SK-N-SH (cell line): ENCODE measurements around the gene SLC45A1.

ENCODE experiments used
- CTCF ChIP-seq: fragments of 200-600 bp; sonication (generic); IDR thresholded peaks from 2 replicates; pipeline ENCODE4 v1.6.1; 2017; ENCODE audit warnings: antibody characterized with exemption, mild to moderate bottlenecking, moderate library complexity
- EP300 ChIP-seq, 2 experiments: IDR thresholded peaks; 2 replicates each; pipeline versions ENCODE4 v1.4.0 to v1.6.1; 2012; ENCODE audit warnings: borderline replicate concordance in 1 of 2, low read depth in 1 of 2, low read length in 1 of 2
- FOXJ3 ChIP-seq: sonication (generic); formaldehyde crosslinking; IDR thresholded peaks from 2 replicates; pipeline ENCODE4 v1.5.1; 2020; ENCODE audit warnings: mild to moderate bottlenecking, missing genetic modification reagents
- MEF2A ChIP-seq: IDR thresholded peaks from 2 replicates; pipeline ENCODE4 v1.4.0; 2012; ENCODE audit warnings: low read depth, borderline replicate concordance
- NFIC ChIP-seq: IDR thresholded peaks from 2 replicates; pipeline ENCODE4 v1.4.0; 2012; ENCODE audit warnings: borderline replicate concordance
- RFX5 ChIP-seq: IDR thresholded peaks from 2 replicates; pipeline ENCODE4 v1.6.1; 2012; ENCODE audit warnings: mild to moderate bottlenecking, improper control_type of control experiment, low read length
- TAF1 ChIP-seq: IDR thresholded peaks from 2 replicates; pipeline ENCODE4 v1.6.1; 2012; ENCODE audit warnings: low read depth, mild to moderate bottlenecking, low read length, moderate library complexity, borderline replicate concordance
- YY1 ChIP-seq: IDR thresholded peaks from 2 replicates; pipeline ENCODE4 v1.4.0; 2012; ENCODE audit warnings: low read depth, mild to moderate bottlenecking

GRCh38 chr1:8299963-8300362 is 18.0 kb upstream of the SLC45A1 start:
- TF ChIP-seq CTCF (no peak), MEF2A (no peak), EP300 (IDR thresholded peaks at IDR 0.05; ENCODE audit: borderline replicate concordance in 1 of 2, low read depth in 1 of 2, low read length in 1 of 2) (no peak), RFX5 (no peak), YY1 (no peak), FOXJ3 (CRISPR knock-in tag) (no peak), TAF1 (no peak), NFIC (no peak)
